Measurements from ENCODE around the gene NDST4.

NDST4 gene

DNA sequence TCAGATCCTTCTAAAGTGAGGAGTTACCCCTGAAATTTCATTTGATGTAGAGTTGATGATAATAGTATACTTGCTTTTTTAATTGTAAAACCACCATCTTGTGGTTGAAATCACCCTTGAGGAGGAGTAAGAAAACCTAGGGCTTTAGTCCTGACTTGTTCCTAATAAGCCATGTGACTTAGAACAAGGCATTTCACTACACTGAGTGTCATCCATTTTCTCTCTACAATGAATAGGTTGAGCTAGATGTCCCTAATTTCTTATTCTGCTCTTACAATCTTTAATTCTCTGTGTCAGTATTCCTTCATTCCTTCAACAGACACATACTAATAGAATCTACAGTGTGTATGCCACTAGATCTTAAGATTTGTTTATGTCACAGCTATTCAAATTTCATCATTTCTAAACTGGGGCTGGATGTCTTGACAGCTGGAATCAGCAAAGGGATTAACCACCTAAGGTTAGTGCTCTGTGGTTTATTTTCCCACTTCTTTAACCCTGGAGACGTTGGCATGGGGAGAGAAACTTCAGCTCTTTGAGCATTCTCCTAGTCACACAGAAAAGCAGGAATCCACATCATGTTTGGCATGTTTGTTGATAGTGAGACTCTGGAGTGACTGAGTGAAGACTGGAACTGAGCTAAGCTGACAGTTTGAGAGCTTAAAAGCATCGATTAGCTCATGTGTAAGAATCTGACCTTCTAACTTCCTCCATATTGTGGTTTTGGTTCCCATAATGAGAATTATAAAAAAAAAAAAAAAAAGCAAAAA, 246.3 kb downstream of the NDST4 start:
- TF ChIP-seq, protein P1, sequence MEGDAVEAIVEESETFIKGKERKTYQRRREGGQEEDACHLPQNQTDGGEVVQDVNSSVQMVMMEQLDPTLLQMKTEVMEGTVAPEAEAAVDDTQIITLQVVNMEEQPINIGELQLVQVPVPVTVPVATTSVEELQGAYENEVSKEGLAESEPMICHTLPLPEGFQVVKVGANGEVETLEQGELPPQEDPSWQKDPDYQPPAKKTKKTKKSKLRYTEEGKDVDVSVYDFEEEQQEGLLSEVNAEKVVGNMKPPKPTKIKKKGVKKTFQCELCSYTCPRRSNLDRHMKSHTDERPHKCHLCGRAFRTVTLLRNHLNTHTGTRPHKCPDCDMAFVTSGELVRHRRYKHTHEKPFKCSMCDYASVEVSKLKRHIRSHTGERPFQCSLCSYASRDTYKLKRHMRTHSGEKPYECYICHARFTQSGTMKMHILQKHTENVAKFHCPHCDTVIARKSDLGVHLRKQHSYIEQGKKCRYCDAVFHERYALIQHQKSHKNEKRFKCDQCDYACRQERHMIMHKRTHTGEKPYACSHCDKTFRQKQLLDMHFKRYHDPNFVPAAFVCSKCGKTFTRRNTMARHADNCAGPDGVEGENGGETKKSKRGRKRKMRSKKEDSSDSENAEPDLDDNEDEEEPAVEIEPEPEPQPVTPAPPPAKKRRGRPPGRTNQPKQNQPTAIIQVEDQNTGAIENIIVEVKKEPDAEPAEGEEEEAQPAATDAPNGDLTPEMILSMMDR (IDR thresholded peaks at IDR 0.05; ENCODE audit: low read length, missing control alignments), result no peak
- H3K4me3 ChIP-seq (replicated peaks; ENCODE audit: low read depth, low read length), result no peak overlapping the region
- no peak for DNase-seq (ENCODE audit: low read depth)

DNA sequence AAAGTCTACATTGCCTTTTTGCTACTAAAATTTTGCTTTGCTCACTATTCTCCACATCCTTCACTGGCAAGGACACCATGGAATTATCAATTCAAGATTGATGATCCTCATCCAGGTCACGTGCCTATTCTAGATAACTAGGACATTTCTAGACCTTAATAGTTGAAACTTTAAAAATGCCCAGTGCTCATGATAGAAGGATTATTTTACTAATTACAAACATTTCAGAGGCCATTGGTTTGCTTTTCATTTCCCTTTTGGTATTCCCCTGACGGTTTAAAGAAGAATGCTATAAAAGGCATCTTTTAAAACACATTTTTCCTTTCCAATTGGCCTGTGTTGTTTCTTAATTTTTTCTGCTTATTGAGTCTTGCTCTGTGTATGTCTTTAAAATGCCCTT, 249.4 kb downstream of the NDST4 start:
- DNase-seq (ENCODE audit: low read depth), result no peak
- TF ChIP-seq, protein P1 (IDR thresholded peaks at IDR 0.05; ENCODE audit: low read length, missing control alignments), result no peak
- no peak overlapping the region for H3K4me3 ChIP-seq (replicated peaks; ENCODE audit: low read depth, low read length)

DNA sequence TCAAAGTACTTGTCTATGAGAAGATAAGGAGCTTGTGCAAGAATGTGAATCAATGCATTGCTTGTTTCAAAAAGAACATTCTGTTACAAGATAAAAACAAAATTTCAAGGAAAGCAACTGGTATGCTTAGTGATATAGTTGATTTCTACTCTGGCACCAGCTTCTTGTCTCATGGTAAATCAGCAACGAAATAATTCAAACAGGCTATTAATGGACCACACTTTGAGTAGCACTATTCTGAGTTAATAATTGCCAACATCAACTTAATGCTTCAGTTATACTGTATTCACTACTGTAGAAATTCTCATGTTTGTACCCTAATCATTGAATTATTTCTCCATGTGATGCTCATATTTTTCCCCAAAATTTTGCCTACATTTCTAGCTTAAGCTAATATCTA, 252.6 kb downstream of the NDST4 start:
- no peak for DNase-seq (ENCODE audit: low read depth)
- H3K4me3 ChIP-seq (replicated peaks; ENCODE audit: low read depth, low read length), result no peak overlapping the region
- TF ChIP-seq, protein P1 (IDR thresholded peaks at IDR 0.05; ENCODE audit: low read length, missing control alignments), result no peak

DNA sequence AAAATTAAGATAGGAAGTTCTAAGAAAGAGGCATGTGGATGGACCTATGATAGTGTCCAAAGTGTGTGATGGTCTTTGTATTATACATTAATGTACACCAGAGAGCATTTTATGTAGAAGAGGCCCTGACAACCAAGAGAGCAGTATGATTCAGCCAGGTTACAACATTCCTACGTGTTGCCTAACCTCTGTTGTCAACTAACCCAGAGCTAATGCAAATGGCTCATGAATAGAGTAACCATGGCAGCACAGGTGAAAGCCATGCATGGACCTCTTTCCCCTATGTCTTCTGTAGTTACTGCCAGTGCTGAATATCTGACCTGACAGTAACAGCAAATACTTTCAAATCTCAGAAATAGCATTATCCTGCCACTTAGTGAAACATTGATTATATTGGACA, 255.6 kb downstream of the NDST4 start:
- DNase-seq (ENCODE audit: low read depth), result no peak
- TF ChIP-seq, protein P1 (IDR thresholded peaks at IDR 0.05; ENCODE audit: low read length, missing control alignments), result no peak
- H3K4me3 ChIP-seq (replicated peaks; ENCODE audit: low read depth, low read length), result no peak overlapping the region

DNA sequence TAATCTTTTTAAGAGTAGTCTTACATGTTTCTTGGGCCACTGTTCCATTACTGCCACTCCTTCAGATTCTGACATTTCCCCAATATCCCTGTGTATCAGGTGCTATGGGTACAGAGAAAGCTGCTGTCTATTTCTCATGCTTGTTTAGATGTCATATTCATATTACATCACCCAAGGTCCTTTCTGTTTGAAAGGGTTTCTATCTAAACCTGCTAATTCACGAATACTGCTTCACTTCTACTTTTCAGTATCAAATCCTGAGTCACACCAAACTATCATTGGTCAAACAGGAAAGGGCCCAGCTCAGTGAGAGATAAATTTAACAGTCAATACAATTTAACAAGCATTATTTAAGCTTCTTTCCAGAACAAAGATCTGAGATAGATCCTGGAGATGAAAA, 273.4 kb downstream of the NDST4 start:
- DNase-seq (ENCODE audit: low read depth), result no peak
- H3K4me3 ChIP-seq (replicated peaks; ENCODE audit: low read depth, low read length), result no peak overlapping the region
- TF ChIP-seq, protein P1 (IDR thresholded peaks at IDR 0.05; ENCODE audit: low read length, missing control alignments), result no peak

DNA sequence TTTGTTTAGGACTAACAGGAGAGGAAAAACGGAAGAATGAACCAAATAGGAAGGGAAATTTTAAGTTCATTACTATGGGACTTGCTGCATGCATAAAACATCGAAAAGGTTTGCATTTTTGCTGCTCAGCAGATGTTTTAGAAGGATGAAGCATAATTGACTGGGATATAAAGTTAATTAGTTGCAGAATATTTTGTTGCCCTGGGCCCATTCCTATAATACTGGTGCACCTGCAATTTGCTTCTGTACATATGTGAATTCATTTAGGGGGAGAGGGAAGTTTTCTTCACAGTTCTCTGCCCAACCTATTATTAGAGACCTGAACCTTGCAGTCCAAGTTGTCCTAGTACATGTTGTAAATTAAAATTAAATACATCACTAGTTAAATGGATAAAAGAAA, 282.8 kb downstream of the NDST4 start:
- no peak for DNase-seq (ENCODE audit: low read depth)
- TF ChIP-seq, protein P1 (IDR thresholded peaks at IDR 0.05; ENCODE audit: low read length, missing control alignments), result no peak
- no peak overlapping the region for H3K4me3 ChIP-seq (replicated peaks; ENCODE audit: low read depth, low read length)

DNA sequence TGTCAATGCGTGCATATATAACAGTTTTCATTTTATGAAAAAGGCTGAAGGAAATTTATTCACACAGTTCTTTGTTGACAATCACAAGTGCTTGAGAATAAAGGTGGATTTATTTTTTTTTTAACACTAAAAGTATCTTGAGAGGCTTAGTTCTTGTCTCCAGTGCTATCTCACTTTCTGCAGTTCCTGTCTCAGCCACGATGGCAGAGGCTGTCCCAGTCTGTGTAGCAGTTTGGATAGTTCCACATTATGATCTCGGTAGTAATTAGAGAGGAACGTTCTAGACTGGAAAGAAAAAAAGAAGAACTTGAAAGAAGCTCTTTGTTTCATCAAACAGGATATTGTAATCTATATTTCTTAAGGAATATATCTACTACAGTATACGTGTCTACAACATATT, 285.8 kb downstream of the NDST4 start:
- H3K4me3 ChIP-seq (replicated peaks; ENCODE audit: low read depth, low read length), result no peak overlapping the region
- DNase-seq (ENCODE audit: low read depth), result no peak
- TF ChIP-seq, protein P1 (IDR thresholded peaks at IDR 0.05; ENCODE audit: low read length, missing control alignments), result no peak
